Glutamatergic neuron (in vitro differentiated cells): ENCODE measurements around the gene DTNBP1. TPM values are rescaled to one million over a fixed set of nuclear protein-coding genes. Genes with fewer than 3 reads are reported as not detected.
"Not testable (repeated sequence)": the region's sequence is repeated elsewhere in the genome, so short reads cannot be mapped to it uniquely, and the experiment has no call there.

Experiments used
- DNase-seq: peaks from one replicate; pipeline ENCODE4 v3.0.0; 2022
- H3K27ac Mint-ChIP-seq: one replicate; pipeline ENCODE4 v1.8.0; 2020; ENCODE audit warnings: mild to moderate bottlenecking, mixed read lengths, inconsistent platforms; ENCODE audit not compliant: unreplicated experiment
- H3K27me3 Mint-ChIP-seq: one replicate; pipeline ENCODE4 v1.8.0; 2020; ENCODE audit warnings: mild to moderate bottlenecking, moderate library complexity, mixed read lengths, inconsistent platforms; ENCODE audit not compliant: unreplicated experiment
- H3K36me3 Mint-ChIP-seq: one replicate; pipeline ENCODE4 v1.8.0; 2020; ENCODE audit warnings: mild to moderate bottlenecking, mixed read lengths, inconsistent platforms; ENCODE audit not compliant: unreplicated experiment
- H3K4me1 Mint-ChIP-seq: one replicate; pipeline ENCODE4 v1.8.0; 2020; ENCODE audit warnings: mild to moderate bottlenecking, low read depth, mixed read lengths, inconsistent platforms; ENCODE audit not compliant: unreplicated experiment
- H3K4me3 Mint-ChIP-seq: one replicate; pipeline ENCODE4 v1.8.0; 2020; ENCODE audit warnings: mild to moderate bottlenecking, mixed read lengths, inconsistent platforms; ENCODE audit not compliant: unreplicated experiment
- H3K9me3 Mint-ChIP-seq: one replicate; pipeline ENCODE4 v1.8.0; 2020; ENCODE audit warnings: mild to moderate bottlenecking, moderate library complexity, mixed read lengths, inconsistent platforms; ENCODE audit not compliant: unreplicated experiment
- CTCF ChIP-seq: fragments of 200-600 bp; sonication (generic); IDR thresholded peaks from one replicate; pipeline ENCODE4 v1.5.0; 2021; ENCODE audit not compliant: partially characterized antibody, unreplicated experiment
- total RNA-seq: library from RNA; stranded (reverse); fragmentation: NEBNext Ultra II Directional; extraction: Animal tissue kit (Norgen Biotek cat#: 25700); gene quantifications from one replicate; pipeline ENCODE4 v1.2.1, GENCODE V29; 2021; ENCODE audit not compliant: unreplicated experiment

The DTNBP1 gene
- total RNA-seq, 1 donor from 2014 or later: 13.2 TPM

- Mint-ChIP-seq H3K4me1 (peaks cover 10% of the 10 kb centered on the region), H3K36me3 (no peaks in the 10 kb centered on the region), H3K27ac (no peak overlapping the region), H3K27me3 (peaks cover 3% of the 10 kb centered on the region), H3K9me3 (peaks cover 4% of the 10 kb centered on the region), H3K4me3 (no peak overlapping the region)
- no peak for TF ChIP-seq CTCF
- DNase-seq: no peak
These were observed 5.5 kb downstream of the DTNBP1 start for GRCh38 chr6:15657290-15657689.

GRCh38 chr6:15656145-15656544, 6.7 kb downstream of the DTNBP1 start:
- Mint-ChIP-seq H3K4me3 (no peak overlapping the region), H3K27me3 (no peaks in the 10 kb centered on the region), H3K36me3 (no peaks in the 10 kb centered on the region), H3K9me3 (peaks cover 4% of the 10 kb centered on the region), H3K4me1 (peaks cover 10% of the 10 kb centered on the region), H3K27ac (no peak overlapping the region)
- no peak for DNase-seq
- no peak for TF ChIP-seq CTCF

GRCh38 chr6:15654250-15654649, 8.6 kb downstream of the DTNBP1 start:
- TF ChIP-seq CTCF: no peak
- Mint-ChIP-seq H3K9me3 (no peaks in the 10 kb centered on the region), H3K27me3 (no peaks in the 10 kb centered on the region), H3K4me3 (no peak overlapping the region), H3K4me1 (peaks cover 9% of the 10 kb centered on the region), H3K27ac (no peak overlapping the region), H3K36me3 (no peaks in the 10 kb centered on the region)
- DNase-seq: no peak

GRCh38 chr6:15653581-15653980, 9.2 kb downstream of the DTNBP1 start:
- DNase-seq: no peak
- Mint-ChIP-seq H3K27me3 (no peaks in the 10 kb centered on the region), H3K27ac (no peak overlapping the region), H3K4me1 (peaks cover 2% of the 10 kb centered on the region), H3K4me3 (no peak overlapping the region), H3K36me3 (no peaks in the 10 kb centered on the region), H3K9me3 (no peaks in the 10 kb centered on the region)
- TF ChIP-seq CTCF: no peak

GRCh38 chr6:15650004-15650559, 12.7 kb downstream of the DTNBP1 start:
- not testable (repeated sequence) for H3K4me1 Mint-ChIP-seq, H3K4me3 Mint-ChIP-seq, H3K27ac Mint-ChIP-seq, DNase-seq, H3K9me3 Mint-ChIP-seq, H3K27me3 Mint-ChIP-seq
- peaks cover 14% of the 10 kb centered on the region for H3K36me3 Mint-ChIP-seq

GRCh38 chr6:15644904-15645303, 17.9 kb downstream of the DTNBP1 start:
- H3K27me3 Mint-ChIP-seq: peaks cover 1% of the 10 kb centered on the region
- no peak for DNase-seq
- peaks cover 2% of the 10 kb centered on the region for H3K4me1 Mint-ChIP-seq
- no peak overlapping the region for H3K4me3 Mint-ChIP-seq
- TF ChIP-seq CTCF: no peak
- H3K36me3 Mint-ChIP-seq: peaks cover 26% of the 10 kb centered on the region
- peaks cover 4% of the 10 kb centered on the region for H3K9me3 Mint-ChIP-seq
- H3K27ac Mint-ChIP-seq: no peak overlapping the region
